Osteoblast (primary cell): Measurements from ENCODE around the gene CBY1. TPM values are rescaled to one million over a fixed set of nuclear protein-coding genes. Genes with fewer than 3 reads are reported as not detected.

Source experiments
- DNase-seq: peaks from one replicate; pipeline ENCODE4 v3.0.0; 2011; ENCODE audit warnings: low spot score, mixed read lengths; ENCODE audit not compliant: insufficient read length; ENCODE audit errors: missing footprints
- H2AFZ ChIP-seq: 2 replicates; pipeline ENCODE4 v1.6.0; 2011; ENCODE audit warnings: mild to moderate bottlenecking, low read length
- H3K27ac ChIP-seq: 2 replicates; pipeline ENCODE4 v1.5.1; 2011; ENCODE audit warnings: mild to moderate bottlenecking, low read depth, low read length, moderate library complexity
- H3K27me3 ChIP-seq: 2 replicates; pipeline ENCODE4 v1.6.0; 2012; ENCODE audit warnings: mild to moderate bottlenecking, control low read depth, inconsistent platforms, low read length, moderate library complexity; ENCODE audit not compliant: insufficient read depth
- H3K36me3 ChIP-seq: 2 replicates; pipeline ENCODE4 v1.5.1; 2011; ENCODE audit warnings: mild to moderate bottlenecking, low read length, control low read depth, moderate library complexity; ENCODE audit not compliant: insufficient read depth
- H3K4me1 ChIP-seq: 2 replicates; pipeline ENCODE4 v1.5.1; 2011; ENCODE audit warnings: mild to moderate bottlenecking, low read length, control low read depth, moderate library complexity; ENCODE audit not compliant: insufficient read depth
- H3K4me2 ChIP-seq: 2 replicates; pipeline ENCODE4 v1.6.0; 2011; ENCODE audit warnings: mild to moderate bottlenecking, low read length; ENCODE audit not compliant: insufficient read depth
- H3K4me3 ChIP-seq: fragments of 200-600 bp; sonication (generic); 3 replicates; pipeline ENCODE4 v1.5.1; 2012; ENCODE audit warnings: mild to moderate bottlenecking, low read length, inconsistent platforms; ENCODE audit not compliant: insufficient read depth
- H3K79me2 ChIP-seq: 2 replicates; pipeline ENCODE4 v1.6.0; 2012; ENCODE audit warnings: mild to moderate bottlenecking, low read length, control low read depth, inconsistent platforms; ENCODE audit not compliant: insufficient read depth
- H3K9me3 ChIP-seq: 2 replicates; pipeline ENCODE4 v1.5.1; 2011; ENCODE audit warnings: low read depth, low read length, control low read depth
- H4K20me1 ChIP-seq: 2 replicates; pipeline ENCODE4 v1.6.0; 2012; ENCODE audit warnings: mild to moderate bottlenecking, low read length, control low read depth; ENCODE audit not compliant: insufficient read depth
- CTCF ChIP-seq: IDR thresholded peaks from 2 replicates; pipeline ENCODE4 v1.5.1; 2011; ENCODE audit warnings: mild to moderate bottlenecking, low read depth, low read length, moderate library complexity; ENCODE audit errors: extremely low read depth
- total RNA-seq: library from RNA; depleted of rRNA; stranded (reverse); fragments of >200 nt; gene quantifications from 2 replicates; pipeline ENCODE4 v1.2.3, GENCODE V29; 2012

CBY1 gene
- total RNA-seq, 1 donor, result 13.8 TPM

- Histone ChIP-seq H3K79me2 (peaks cover 88% of the 10 kb centered on the region), H3K36me3 (peaks cover 11% of the 10 kb centered on the region), H2AFZ (no peak overlapping the region), H3K27me3 (no peaks in the 10 kb centered on the region), H3K9me3 (no peaks in the 10 kb centered on the region), H3K4me1 (peaks cover 30% of the 10 kb centered on the region), H3K4me2 (no peak overlapping the region), H4K20me1 (peaks cover 19% of the 10 kb centered on the region), H3K4me3 (no peak overlapping the region), H3K27ac (no peak overlapping the region)
- DNase-seq, result no peak
- no peak for TF ChIP-seq CTCF
These were observed 37.6 kb downstream of the CBY1 start for GRCh38 chr22:38694049-38694448.

- TF ChIP-seq CTCF, result no peak
- Histone ChIP-seq H3K27ac (no peak overlapping the region), H3K79me2 (peaks cover 88% of the 10 kb centered on the region), H3K4me2 (no peak overlapping the region), H3K4me1 (peaks cover 39% of the 10 kb centered on the region), H2AFZ (no peak overlapping the region), H4K20me1 (peaks cover 22% of the 10 kb centered on the region), H3K9me3 (no peaks in the 10 kb centered on the region), H3K36me3 (peaks cover 7% of the 10 kb centered on the region), H3K27me3 (no peaks in the 10 kb centered on the region), H3K4me3 (no peak overlapping the region)
- DNase-seq, result no peak
These were observed 38.5 kb downstream of the CBY1 start for GRCh38 chr22:38694940-38695339.

GRCh38 chr22:38696606-38697424 is 40.4 kb downstream of the CBY1 start:
- Histone ChIP-seq H2AFZ (no peak overlapping the region), H3K4me2 (peak overlapping the region; percentile 96), H3K4me1 (peaks cover 43% of the 10 kb centered on the region), H3K79me2 (peaks cover 77% of the 10 kb centered on the region), H3K9me3 (no peaks in the 10 kb centered on the region), H4K20me1 (peaks cover 22% of the 10 kb centered on the region), H3K36me3 (peaks cover 7% of the 10 kb centered on the region), H3K4me3 (peak overlapping the region; percentile 33), H3K27ac (peak overlapping the region; percentile 56), H3K27me3 (no peaks in the 10 kb centered on the region)
- peak; percentile 96 for DNase-seq
- TF ChIP-seq CTCF, result no peak

- peak overlapping the region; percentile 33 for H3K4me3 ChIP-seq
These were observed 41.1 kb downstream of the CBY1 start for GRCh38 chr22:38697425-38698089.

More at GRCh38 chr22:38697425-38698089, 41.1 kb downstream of the CBY1 start:
- no peak overlapping the region for H2AFZ ChIP-seq
- peaks cover 43% of the 10 kb centered on the region for H3K4me1 ChIP-seq
- no peaks in the 10 kb centered on the region for H3K9me3 ChIP-seq
- peaks cover 71% of the 10 kb centered on the region for H3K79me2 ChIP-seq
- H3K36me3 ChIP-seq, result peaks cover 7% of the 10 kb centered on the region
- DNase-seq, result no peak
- peak overlapping the region; percentile 56 for H3K27ac ChIP-seq
- H4K20me1 ChIP-seq, result peaks cover 22% of the 10 kb centered on the region
- H3K4me2 ChIP-seq, result peak overlapping the region; percentile 96
- no peak for TF ChIP-seq CTCF
- no peaks in the 10 kb centered on the region for H3K27me3 ChIP-seq
